NT2/D1 (cell line): Measurements from ENCODE around the gene RMND1.

ENCODE experiments used
- SUZ12 ChIP-seq: IDR thresholded peaks from 2 replicates; pipeline ENCODE4 v1.6.1; 2011; ENCODE audit not compliant: insufficient read length, insufficient read depth; ENCODE audit errors: extremely low read depth
- YY1 ChIP-seq: IDR thresholded peaks from 2 replicates; pipeline ENCODE4 v1.6.1; 2011; ENCODE audit not compliant: insufficient read length, insufficient read depth
- ZNF274 ChIP-seq: IDR thresholded peaks from 2 replicates; pipeline ENCODE4 v1.6.1; 2011; ENCODE audit warnings: mild to moderate bottlenecking, low read depth, low read length

DNA sequence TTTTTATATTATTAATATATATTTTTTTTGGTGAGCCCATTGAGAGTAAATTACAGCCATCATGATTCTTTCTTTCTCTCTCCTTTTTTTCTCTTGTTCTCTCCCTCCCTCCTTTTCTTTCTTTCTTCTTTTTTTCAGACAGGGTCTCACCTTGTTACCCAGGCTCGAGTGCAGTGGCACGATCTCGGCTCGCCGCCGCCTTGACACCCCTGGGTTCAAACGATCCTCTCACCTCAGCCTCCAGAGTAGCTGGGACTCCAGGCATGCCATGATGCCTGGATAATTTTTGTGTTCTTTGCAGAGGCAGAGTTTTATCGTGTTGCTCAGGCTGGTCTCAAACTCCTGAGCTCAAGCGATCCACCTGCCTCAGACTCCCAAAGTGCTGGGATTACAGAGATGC lies 43.5 kb upstream of the RMND1 start:
- TF ChIP-seq YY1, result no peak
- TF ChIP-seq SUZ12, result no peak
- TF ChIP-seq ZNF274, result no peak
